Neural cell (in vitro differentiated cells): ENCODE data around the gene POLR2L. TPM values are rescaled to one million over a fixed set of nuclear protein-coding genes. Genes with fewer than 3 reads are reported as not detected.

Experiments
- H2AFZ ChIP-seq: fragments of 200-600, 300-800 bp; sonication (generic), shearing (Covaris generic); 2 replicates; pipeline ENCODE4 v1.6.0; 2014; ENCODE audit warnings: low read depth, mild to moderate bottlenecking, antibody characterized with exemption, low read length, moderate library complexity
- H3F3A ChIP-seq: fragments of 200-600 bp; shearing (Covaris generic); 2 replicates; pipeline ENCODE4 v1.6.1; 2016; ENCODE audit warnings: mild to moderate bottlenecking, moderate library complexity, mixed read lengths, antibody characterized with exemption, low read length; ENCODE audit not compliant: insufficient read depth, poor library complexity, severe bottlenecking
- H3K27ac ChIP-seq: fragments of 200-600, 300-800 bp; sonication (generic), shearing (Covaris generic); 2 replicates; pipeline ENCODE4 v1.5.1; 2014; ENCODE audit warnings: mild to moderate bottlenecking, low read length, moderate library complexity
- H3K27me3 ChIP-seq: fragments of 300-800, 200-600 bp; sonication (generic), shearing (Covaris generic); 2 replicates; pipeline ENCODE4 v1.6.0; 2014; ENCODE audit warnings: mild to moderate bottlenecking, low read depth, low read length, moderate library complexity; ENCODE audit not compliant: insufficient read depth
- H3K36me3 ChIP-seq: fragments of 300-800, 200-600 bp; sonication (generic), shearing (Covaris generic); 2 replicates; pipeline ENCODE4 v1.5.1; 2014; ENCODE audit warnings: mild to moderate bottlenecking, antibody characterized with exemption, low read length, moderate library complexity; ENCODE audit not compliant: insufficient read depth
- H3K4me2 ChIP-seq: fragments of 300-800, 200-600 bp; sonication (generic), shearing (Covaris generic); 2 replicates; pipeline ENCODE4 v1.6.0; 2014; ENCODE audit warnings: mild to moderate bottlenecking, low read length
- H3K4me3 ChIP-seq: fragments of 300-800, 200-600 bp; sonication (generic), shearing (Covaris generic); 2 replicates; pipeline ENCODE4 v1.5.1; 2014; ENCODE audit warnings: mild to moderate bottlenecking, low read length, moderate library complexity
- H3K79me2 ChIP-seq: fragments of 200-600 bp; shearing (Covaris generic); replicated peaks from 2 replicates; pipeline ENCODE4 v1.6.0; 2014; ENCODE audit warnings: mild to moderate bottlenecking, low read length, moderate library complexity; ENCODE audit not compliant: insufficient read depth
- H3K9ac ChIP-seq: fragments of 300-800, 200-600 bp; sonication (generic), shearing (Covaris generic); 2 replicates; pipeline ENCODE4 v1.6.1; 2016; ENCODE audit warnings: mild to moderate bottlenecking, low read length, mixed read lengths
- H3K9me2 ChIP-seq: fragments of 200-600 bp; shearing (Covaris generic); 2 replicates; pipeline ENCODE4 v1.6.1; 2016; ENCODE audit warnings: mild to moderate bottlenecking, low read length, mixed read lengths; ENCODE audit not compliant: insufficient read depth
- H3K9me3 ChIP-seq: fragments of 200-600, 300-800 bp; sonication (generic), shearing (Covaris generic); 2 replicates; pipeline ENCODE4 v1.6.1; 2016; ENCODE audit warnings: mild to moderate bottlenecking, mixed run types, low read length, moderate library complexity, mixed read lengths
- H4K20me1 ChIP-seq: fragments of 200-600 bp; shearing (Covaris generic); 2 replicates; pipeline ENCODE4 v1.6.1; 2016; ENCODE audit warnings: mild to moderate bottlenecking, mixed run types; ENCODE audit not compliant: insufficient read depth
- EP300 ChIP-seq: fragments of 450-650 bp; conservative IDR thresholded peaks from 2 replicates; pipeline ENCODE4 v1.6.1; 2014; ENCODE audit warnings: antibody characterized with exemption, mild to moderate bottlenecking, moderate library complexity; ENCODE audit not compliant: poor library complexity, severe bottlenecking
- EZH2 ChIP-seq: fragments of 200-600, 300-800 bp; shearing (Covaris generic), sonication (generic); IDR thresholded peaks from 2 replicates; pipeline ENCODE4 v1.6.1; 2014; ENCODE audit warnings: antibody characterized with exemption, low read length, borderline replicate concordance, mild to moderate bottlenecking; ENCODE audit not compliant: insufficient read depth, poor library complexity, severe bottlenecking
- MXI1 ChIP-seq: fragments of 450-650 bp; conservative IDR thresholded peaks from 2 replicates; pipeline ENCODE4 v1.6.1; 2014; ENCODE audit warnings: antibody characterized with exemption, mild to moderate bottlenecking; ENCODE audit not compliant: poor library complexity, severe bottlenecking
- POLR2AphosphoS5 ChIP-seq: IDR thresholded peaks from 2 replicates; pipeline ENCODE4 v1.6.1; 2012
- RAD21 ChIP-seq: fragments of 450-650 bp; conservative IDR thresholded peaks from 2 replicates; pipeline ENCODE4 v1.6.1; 2014; ENCODE audit warnings: antibody characterized with exemption, mild to moderate bottlenecking, moderate library complexity
- SMC3 ChIP-seq: fragments of 450-650 bp; conservative IDR thresholded peaks from 2 replicates; pipeline ENCODE4 v1.6.1; 2014; ENCODE audit warnings: antibody characterized with exemption, mild to moderate bottlenecking, moderate library complexity; ENCODE audit not compliant: poor library complexity
- TAF1 ChIP-seq: IDR thresholded peaks from 2 replicates; pipeline ENCODE4 v1.6.1; 2012; ENCODE audit warnings: low read depth
- polyA plus RNA-seq: library from polyadenylated mRNA; depleted of rRNA; stranded (reverse); fragments of >200 nt; gene quantifications from 2 replicates; pipeline ENCODE4 v1.2.3, GENCODE V29; 2014
- TF ChIP-seq, protein P1 (sequence below): IDR thresholded peaks from 2 replicates; pipeline ENCODE4 v1.6.1; 2012; ENCODE audit warnings: borderline replicate concordance
- TF ChIP-seq, protein P2 (sequence below): fragments of 450-650 bp; IDR thresholded peaks from 2 replicates; pipeline ENCODE4 v1.5.1; 2014; ENCODE audit warnings: antibody characterized with exemption, mild to moderate bottlenecking, moderate library complexity; ENCODE audit not compliant: poor library complexity, severe bottlenecking

Gene POLR2L
- polyA plus RNA-seq, 1 donor from 2014 or later = 62.3 TPM

DNA sequence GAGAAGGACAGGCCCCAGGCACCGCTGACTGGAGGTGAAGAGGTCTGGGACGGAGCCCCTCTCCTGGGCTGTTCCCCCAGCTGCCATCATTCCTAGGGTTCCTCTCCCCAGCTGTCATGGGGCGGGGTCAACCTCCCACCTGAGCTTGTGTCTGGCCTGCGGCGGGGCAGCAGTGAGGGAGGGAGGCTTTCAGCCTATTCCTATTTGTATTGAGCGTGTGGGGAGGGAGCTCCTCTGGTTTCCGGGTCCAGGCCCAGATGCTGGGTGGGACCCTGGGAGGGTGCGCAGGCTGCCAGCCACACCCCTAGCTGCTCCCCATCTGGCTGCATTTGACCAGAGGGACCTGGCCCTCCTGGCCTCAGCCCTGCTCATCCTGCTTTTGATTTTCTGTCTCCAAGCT is 14.1 kb upstream of the POLR2L start:
- no peaks in the 10 kb centered on the region for H4K20me1 ChIP-seq
- no peaks in the 10 kb centered on the region for H3K36me3 ChIP-seq
- TF ChIP-seq EZH2 (no peak), RAD21 (no peak), POLR2AphosphoS5 (no peak), SMC3 (no peak), EP300 (no peak), TAF1 (no peak), MXI1 (no peak)
- TF ChIP-seq, protein P1, sequence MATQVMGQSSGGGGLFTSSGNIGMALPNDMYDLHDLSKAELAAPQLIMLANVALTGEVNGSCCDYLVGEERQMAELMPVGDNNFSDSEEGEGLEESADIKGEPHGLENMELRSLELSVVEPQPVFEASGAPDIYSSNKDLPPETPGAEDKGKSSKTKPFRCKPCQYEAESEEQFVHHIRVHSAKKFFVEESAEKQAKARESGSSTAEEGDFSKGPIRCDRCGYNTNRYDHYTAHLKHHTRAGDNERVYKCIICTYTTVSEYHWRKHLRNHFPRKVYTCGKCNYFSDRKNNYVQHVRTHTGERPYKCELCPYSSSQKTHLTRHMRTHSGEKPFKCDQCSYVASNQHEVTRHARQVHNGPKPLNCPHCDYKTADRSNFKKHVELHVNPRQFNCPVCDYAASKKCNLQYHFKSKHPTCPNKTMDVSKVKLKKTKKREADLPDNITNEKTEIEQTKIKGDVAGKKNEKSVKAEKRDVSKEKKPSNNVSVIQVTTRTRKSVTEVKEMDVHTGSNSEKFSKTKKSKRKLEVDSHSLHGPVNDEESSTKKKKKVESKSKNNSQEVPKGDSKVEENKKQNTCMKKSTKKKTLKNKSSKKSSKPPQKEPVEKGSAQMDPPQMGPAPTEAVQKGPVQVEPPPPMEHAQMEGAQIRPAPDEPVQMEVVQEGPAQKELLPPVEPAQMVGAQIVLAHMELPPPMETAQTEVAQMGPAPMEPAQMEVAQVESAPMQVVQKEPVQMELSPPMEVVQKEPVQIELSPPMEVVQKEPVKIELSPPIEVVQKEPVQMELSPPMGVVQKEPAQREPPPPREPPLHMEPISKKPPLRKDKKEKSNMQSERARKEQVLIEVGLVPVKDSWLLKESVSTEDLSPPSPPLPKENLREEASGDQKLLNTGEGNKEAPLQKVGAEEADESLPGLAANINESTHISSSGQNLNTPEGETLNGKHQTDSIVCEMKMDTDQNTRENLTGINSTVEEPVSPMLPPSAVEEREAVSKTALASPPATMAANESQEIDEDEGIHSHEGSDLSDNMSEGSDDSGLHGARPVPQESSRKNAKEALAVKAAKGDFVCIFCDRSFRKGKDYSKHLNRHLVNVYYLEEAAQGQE = no peak
- TF ChIP-seq, protein P2, sequence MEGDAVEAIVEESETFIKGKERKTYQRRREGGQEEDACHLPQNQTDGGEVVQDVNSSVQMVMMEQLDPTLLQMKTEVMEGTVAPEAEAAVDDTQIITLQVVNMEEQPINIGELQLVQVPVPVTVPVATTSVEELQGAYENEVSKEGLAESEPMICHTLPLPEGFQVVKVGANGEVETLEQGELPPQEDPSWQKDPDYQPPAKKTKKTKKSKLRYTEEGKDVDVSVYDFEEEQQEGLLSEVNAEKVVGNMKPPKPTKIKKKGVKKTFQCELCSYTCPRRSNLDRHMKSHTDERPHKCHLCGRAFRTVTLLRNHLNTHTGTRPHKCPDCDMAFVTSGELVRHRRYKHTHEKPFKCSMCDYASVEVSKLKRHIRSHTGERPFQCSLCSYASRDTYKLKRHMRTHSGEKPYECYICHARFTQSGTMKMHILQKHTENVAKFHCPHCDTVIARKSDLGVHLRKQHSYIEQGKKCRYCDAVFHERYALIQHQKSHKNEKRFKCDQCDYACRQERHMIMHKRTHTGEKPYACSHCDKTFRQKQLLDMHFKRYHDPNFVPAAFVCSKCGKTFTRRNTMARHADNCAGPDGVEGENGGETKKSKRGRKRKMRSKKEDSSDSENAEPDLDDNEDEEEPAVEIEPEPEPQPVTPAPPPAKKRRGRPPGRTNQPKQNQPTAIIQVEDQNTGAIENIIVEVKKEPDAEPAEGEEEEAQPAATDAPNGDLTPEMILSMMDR = no peak
- H3K9me2 ChIP-seq = no peaks in the 10 kb centered on the region
- no peaks in the 10 kb centered on the region for H3K27me3 ChIP-seq
- H3F3A ChIP-seq = no peaks in the 10 kb centered on the region
- peak overlapping the region; percentile 23 for H3K9ac ChIP-seq
- H3K4me2 ChIP-seq = no peak overlapping the region
- H2AFZ ChIP-seq = no peak overlapping the region
- peak overlapping the region; percentile 30 for H3K4me3 ChIP-seq
- H3K79me2 ChIP-seq = no peaks in the 10 kb centered on the region
- peak overlapping the region; percentile 28 for H3K27ac ChIP-seq
- no peaks in the 10 kb centered on the region for H3K9me3 ChIP-seq

DNA sequence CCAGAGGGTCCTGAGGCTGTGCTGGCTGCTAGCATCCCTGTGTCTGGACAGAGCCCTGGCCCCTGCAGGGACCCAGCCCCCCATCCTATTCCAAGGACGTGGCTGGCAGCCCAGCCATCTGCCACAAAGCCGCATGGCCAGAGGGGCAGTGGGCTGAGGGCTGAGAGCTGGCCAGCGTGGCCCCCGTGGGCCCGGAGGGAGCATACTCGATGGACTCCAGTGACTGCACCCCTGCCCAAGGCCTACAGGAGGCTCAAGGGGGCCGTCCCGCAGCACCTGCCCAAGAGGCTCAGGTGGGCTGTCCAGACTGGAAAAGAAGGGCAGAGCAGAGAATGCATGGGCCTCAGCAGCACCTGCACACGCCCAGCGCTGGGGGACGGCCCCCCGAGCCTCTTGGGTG is 13.5 kb upstream of the POLR2L start:
- H3K9ac ChIP-seq = no peak overlapping the region
- H3K4me2 ChIP-seq = no peak overlapping the region
- H2AFZ ChIP-seq = no peak overlapping the region
- no peak overlapping the region for H3K27ac ChIP-seq
- peaks cover under 1% of the 10 kb centered on the region for H3K27me3 ChIP-seq
- no peaks in the 10 kb centered on the region for H3F3A ChIP-seq
- no peaks in the 10 kb centered on the region for H3K9me3 ChIP-seq
- H4K20me1 ChIP-seq = no peaks in the 10 kb centered on the region
- no peaks in the 10 kb centered on the region for H3K79me2 ChIP-seq
- H3K4me3 ChIP-seq = peak overlapping the region; percentile 30
- no peaks in the 10 kb centered on the region for H3K36me3 ChIP-seq
- TF ChIP-seq TAF1 (no peak), RAD21 (no peak), SMC3 (no peak), POLR2AphosphoS5 (no peak), MXI1 (no peak), EP300 (no peak), EZH2 (no peak)
- TF ChIP-seq, protein P2 = no peak
- no peaks in the 10 kb centered on the region for H3K9me2 ChIP-seq
